ENCODE data around the gene DAPK2.

The DAPK2 gene

GRCh38 chr15:63911160-63911559, 135.1 kb downstream of the DAPK2 start:
- peaks cover 44% of the 10 kb centered on the region for H3K4me1 Mint-ChIP-seq
- H3K9me3 Mint-ChIP-seq: no peaks in the 10 kb centered on the region
- H3K4me3 Mint-ChIP-seq: no peak overlapping the region
- peaks cover 16% of the 10 kb centered on the region for H3K27me3 Mint-ChIP-seq (ENCODE audit: low read depth, poor library complexity)
- TF ChIP-seq, protein P1, sequence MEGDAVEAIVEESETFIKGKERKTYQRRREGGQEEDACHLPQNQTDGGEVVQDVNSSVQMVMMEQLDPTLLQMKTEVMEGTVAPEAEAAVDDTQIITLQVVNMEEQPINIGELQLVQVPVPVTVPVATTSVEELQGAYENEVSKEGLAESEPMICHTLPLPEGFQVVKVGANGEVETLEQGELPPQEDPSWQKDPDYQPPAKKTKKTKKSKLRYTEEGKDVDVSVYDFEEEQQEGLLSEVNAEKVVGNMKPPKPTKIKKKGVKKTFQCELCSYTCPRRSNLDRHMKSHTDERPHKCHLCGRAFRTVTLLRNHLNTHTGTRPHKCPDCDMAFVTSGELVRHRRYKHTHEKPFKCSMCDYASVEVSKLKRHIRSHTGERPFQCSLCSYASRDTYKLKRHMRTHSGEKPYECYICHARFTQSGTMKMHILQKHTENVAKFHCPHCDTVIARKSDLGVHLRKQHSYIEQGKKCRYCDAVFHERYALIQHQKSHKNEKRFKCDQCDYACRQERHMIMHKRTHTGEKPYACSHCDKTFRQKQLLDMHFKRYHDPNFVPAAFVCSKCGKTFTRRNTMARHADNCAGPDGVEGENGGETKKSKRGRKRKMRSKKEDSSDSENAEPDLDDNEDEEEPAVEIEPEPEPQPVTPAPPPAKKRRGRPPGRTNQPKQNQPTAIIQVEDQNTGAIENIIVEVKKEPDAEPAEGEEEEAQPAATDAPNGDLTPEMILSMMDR (IDR thresholded peaks at IDR 0.05): no peak
- H3K27ac Mint-ChIP-seq: no peak overlapping the region
- no peak for DNase-seq
- no peaks in the 10 kb centered on the region for H3K36me3 Mint-ChIP-seq (ENCODE audit: low read depth)

DNA sequence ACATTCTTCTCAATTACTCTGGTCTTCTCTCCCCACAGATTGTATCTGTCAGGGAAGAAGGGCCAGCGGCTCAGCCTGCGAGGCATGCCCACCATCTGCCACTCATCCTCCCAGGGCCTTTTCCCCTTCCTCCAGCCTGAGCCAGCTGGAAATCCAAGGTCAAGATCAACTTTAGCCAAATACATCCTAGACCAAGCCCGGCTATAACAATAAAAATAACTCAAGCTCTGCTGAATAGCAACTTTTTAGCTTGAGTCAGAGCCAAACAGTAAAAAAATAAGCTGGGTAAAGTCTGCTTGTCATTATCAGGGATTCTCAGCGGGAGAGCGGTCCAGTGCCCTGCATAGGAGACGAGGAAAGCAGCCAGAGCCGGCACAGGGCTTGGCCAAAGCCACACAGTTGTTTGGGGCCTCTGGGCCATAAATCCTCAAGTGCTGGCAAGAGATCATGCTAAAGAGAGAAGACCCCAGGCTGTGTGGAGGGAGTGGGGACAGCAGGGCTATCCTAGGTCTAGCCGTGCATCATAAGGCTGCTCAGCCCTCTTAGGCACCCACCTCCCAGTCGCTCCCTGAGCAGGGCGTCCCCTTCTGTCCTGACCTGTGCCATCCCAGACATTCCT, 136.4 kb downstream of the DAPK2 start:
- TF ChIP-seq, protein P1 (IDR thresholded peaks at IDR 0.05): no peak
- DNase-seq: peak; percentile 56
- Mint-ChIP-seq H3K27ac (peak overlapping the region; percentile 77), H3K4me3 (peak overlapping the region; percentile 6), H3K9me3 (no peaks in the 10 kb centered on the region), H3K36me3 (ENCODE audit: low read depth) (no peaks in the 10 kb centered on the region), H3K27me3 (ENCODE audit: low read depth, poor library complexity) (peaks cover 16% of the 10 kb centered on the region), H3K4me1 (peaks cover 37% of the 10 kb centered on the region)

- Mint-ChIP-seq H3K27me3 (ENCODE audit: low read depth, poor library complexity) (peaks cover 16% of the 10 kb centered on the region), H3K36me3 (ENCODE audit: low read depth) (no peaks in the 10 kb centered on the region), H3K4me1 (peaks cover 37% of the 10 kb centered on the region), H3K27ac (no peak overlapping the region), H3K4me3 (no peak overlapping the region), H3K9me3 (no peaks in the 10 kb centered on the region)
- TF ChIP-seq, protein P1 (IDR thresholded peaks at IDR 0.05): no peak
- DNase-seq: no peak
These were observed 137.3 kb downstream of the DAPK2 start for GRCh38 chr15:63908991-63909390.

GRCh38 chr15:63908281-63908680, 138.0 kb downstream of the DAPK2 start:
- Mint-ChIP-seq H3K27me3 (ENCODE audit: low read depth, poor library complexity) (peaks cover 16% of the 10 kb centered on the region), H3K4me1 (peaks cover 37% of the 10 kb centered on the region), H3K27ac (no peak overlapping the region), H3K36me3 (ENCODE audit: low read depth) (no peaks in the 10 kb centered on the region), H3K4me3 (no peak overlapping the region), H3K9me3 (no peaks in the 10 kb centered on the region)
- TF ChIP-seq, protein P1 (IDR thresholded peaks at IDR 0.05): no peak
- no peak for DNase-seq

- no peak overlapping the region for H3K27ac Mint-ChIP-seq
These were observed 138.8 kb downstream of the DAPK2 start for GRCh38 chr15:63907521-63907920.

DNA sequence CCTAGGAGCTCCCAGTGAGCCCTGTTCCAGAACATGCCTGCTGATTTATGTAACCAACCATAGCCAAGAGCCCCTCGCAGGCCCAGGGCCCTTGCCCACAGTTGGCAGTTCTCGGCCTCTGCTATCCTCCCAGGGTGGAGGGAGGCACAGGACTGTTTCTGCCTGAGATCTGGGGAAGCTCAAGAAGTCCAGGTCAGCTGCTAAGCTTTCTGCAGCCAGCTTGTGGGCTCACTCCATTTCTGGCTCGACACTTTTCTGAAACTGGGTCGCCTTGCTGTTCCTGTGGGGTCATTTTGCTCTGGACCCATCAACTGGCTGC, 140.1 kb downstream of the DAPK2 start:
- H3K9me3 Mint-ChIP-seq: no peaks in the 10 kb centered on the region
- H3K27me3 Mint-ChIP-seq (ENCODE audit: low read depth, poor library complexity): peaks cover 16% of the 10 kb centered on the region
- no peak overlapping the region for H3K27ac Mint-ChIP-seq
- peaks cover 46% of the 10 kb centered on the region for H3K4me1 Mint-ChIP-seq
- no peak overlapping the region for H3K4me3 Mint-ChIP-seq
- no peaks in the 10 kb centered on the region for H3K36me3 Mint-ChIP-seq (ENCODE audit: low read depth)
- TF ChIP-seq, protein P1 (IDR thresholded peaks at IDR 0.05): no peak
- DNase-seq: no peak

More at GRCh38 chr15:63907521-63907920, 138.8 kb downstream of the DAPK2 start:
- peaks cover 16% of the 10 kb centered on the region for H3K27me3 Mint-ChIP-seq (ENCODE audit: low read depth, poor library complexity)
- H3K4me3 Mint-ChIP-seq: no peak overlapping the region
- TF ChIP-seq, protein P1 (IDR thresholded peaks at IDR 0.05): no peak
- H3K36me3 Mint-ChIP-seq (ENCODE audit: low read depth): no peaks in the 10 kb centered on the region
- H3K4me1 Mint-ChIP-seq: peaks cover 37% of the 10 kb centered on the region
- H3K9me3 Mint-ChIP-seq: no peaks in the 10 kb centered on the region
- DNase-seq: no peak

All from nephron progenitor cell (in vitro differentiated cells).